K562 (cell line): ENCODE measurements around the gene REEP6. TPM values are rescaled to one million over a fixed set of nuclear protein-coding genes. Genes with fewer than 3 reads are reported as not detected.

Experiments used
- ARID2 ChIP-seq: fragments of 450-650 bp; IDR thresholded peaks from 2 replicates; pipeline ENCODE4 v1.6.1; 2017; ENCODE audit warnings: antibody characterized with exemption, mild to moderate bottlenecking
- BRF1 ChIP-seq: IDR thresholded peaks from 3 replicates; pipeline ENCODE4 v1.6.1; 2011; ENCODE audit warnings: borderline replicate concordance, mild to moderate bottlenecking; ENCODE audit not compliant: insufficient read length; ENCODE audit errors: extremely low read depth
- EP300 ChIP-seq: IDR thresholded peaks from 2 replicates; pipeline ENCODE4 v1.6.1; 2012; ENCODE audit warnings: low read length, improper control_type of control experiment
- ERF ChIP-seq: fragments of 450-650 bp; formaldehyde crosslinking; IDR thresholded peaks from 2 replicates; pipeline ENCODE4 v1.4.0; 2020; ENCODE audit warnings: mild to moderate bottlenecking, mixed read lengths
- GABPB1 ChIP-seq: sonication (generic); formaldehyde crosslinking; IDR thresholded peaks from 2 replicates; pipeline ENCODE4 v1.8.0; 2022; ENCODE audit warnings: mild to moderate bottlenecking, missing genetic modification reagents
- HNRNPH1 ChIP-seq: fragments of 200-400 bp; formaldehyde crosslinking; optimal IDR thresholded peaks from 2 replicates; pipeline ENCODE3; 2017; ENCODE audit warnings: low read depth, mild to moderate bottlenecking, low read length, moderate library complexity
- KLF16 ChIP-seq: IDR thresholded peaks from 2 replicates; pipeline ENCODE4 v1.6.1; 2016; ENCODE audit warnings: antibody characterized with exemption
- KLF6 ChIP-seq: fragments of 250-450 bp; sonication (Bioruptor Pico); IDR thresholded peaks from 2 replicates; pipeline ENCODE4 v1.4.0; 2020; ENCODE audit warnings: mild to moderate bottlenecking, moderate library complexity, borderline replicate concordance
- RBM25 ChIP-seq: fragments of 200-400 bp; formaldehyde crosslinking; IDR thresholded peaks from 2 replicates; pipeline ENCODE4 v1.6.1; 2018; ENCODE audit warnings: low read length, low read depth, moderate library complexity; ENCODE audit not compliant: severe bottlenecking
- SMAD2 ChIP-seq: fragments of 150-350 bp; IDR thresholded peaks from 2 replicates; pipeline ENCODE4 v1.6.1; 2014; ENCODE audit warnings: low read depth, mild to moderate bottlenecking, low read length
- SRSF9 ChIP-seq: fragments of 200-400 bp; formaldehyde crosslinking; IDR thresholded peaks from 2 replicates; pipeline ENCODE4 v1.6.1; 2017; ENCODE audit warnings: low read depth, low read length, borderline replicate concordance
- TCF7 ChIP-seq: sonication (generic); IDR thresholded peaks from 2 replicates; pipeline ENCODE4 v1.6.1; 2016; ENCODE audit warnings: antibody characterized with exemption, borderline replicate concordance
- TCF7L2 ChIP-seq: fragments of 150-350 bp; IDR thresholded peaks from 2 replicates; pipeline ENCODE4 v1.6.1; 2016; ENCODE audit warnings: low read depth, mild to moderate bottlenecking, low read length, moderate library complexity
- TGIF2 ChIP-seq: sonication (generic); formaldehyde crosslinking; IDR thresholded peaks from 2 replicates; pipeline ENCODE4 v1.8.1; 2022; ENCODE audit warnings: mild to moderate bottlenecking, missing genetic modification reagents, moderate library complexity
- U2AF1 ChIP-seq: fragments of 200-400 bp; formaldehyde crosslinking; optimal IDR thresholded peaks from 2 replicates; pipeline ENCODE3; 2017; ENCODE audit warnings: mild to moderate bottlenecking, low read depth, low read length, moderate library complexity
- ZBTB33 ChIP-seq: sonication (generic); formaldehyde crosslinking; IDR thresholded peaks from 2 replicates; pipeline ENCODE4 v1.8.1; 2023; ENCODE audit warnings: mild to moderate bottlenecking, missing genetic modification reagents
- ZKSCAN8 ChIP-seq: fragments of 200-800 bp; sonication (Bioruptor generic); IDR thresholded peaks from 2 replicates; pipeline ENCODE4 v1.6.1; 2016; ENCODE audit warnings: missing genetic modification characterization, missing compliant biosample characterization
- ZNF212 ChIP-seq: fragments of 450-650 bp; formaldehyde crosslinking; IDR thresholded peaks from 2 replicates; pipeline ENCODE4 v1.4.0; 2020; ENCODE audit warnings: mild to moderate bottlenecking
- ZNF24 ChIP-seq: fragments of 450-650 bp; IDR thresholded peaks from 2 replicates; pipeline ENCODE4 v1.6.1; 2016
- ZNF444 ChIP-seq: fragments of 250-450 bp; sonication (Bioruptor Pico); IDR thresholded peaks from 2 replicates; pipeline ENCODE4 v1.4.0; 2020; ENCODE audit warnings: mild to moderate bottlenecking, moderate library complexity
- polyA plus RNA-seq, 8 experiments: library from polyadenylated mRNA; depleted of rRNA in 4 of 8; stranded (reverse) in 5 of 8; unstranded in 3 of 8; fragments of >200 nt; fragmentation: Nextera tagmentation in 2 of 8; fragmentation: Illumina TruSeq in 1 of 8; extraction: Ambion mirVana in 2 of 8; extraction: Trizol in 1 of 8; gene quantifications; 2 replicates each; pipeline versions ENCODE4 v1.2.1 to v1.2.3, GENCODE V29; 2011 to 2014; ENCODE audit warnings: inconsistent platforms in 1 of 8, missing spikeins in 1 of 8
- total RNA-seq, 7 experiments: library from RNA; depleted of rRNA in 6 of 7; stranded (reverse); fragments of >200 nt in 6 of 7; fragmentation: Illumina TruSeq in 2 of 7; extraction: Trizol in 2 of 7; gene quantifications; 2 replicates each; pipeline versions ENCODE4 v1.2.1 to v1.2.3, GENCODE V29; 2011 to 2021; ENCODE audit warnings: low replicate concordance in 1 of 7
- TF ChIP-seq, protein P1 (sequence below), 2 experiments: IDR thresholded peaks; 2 replicates each; pipeline ENCODE4 v1.6.1; 2012; ENCODE audit warnings: improper control_type of control experiment in 2 of 2, low read depth in 2 of 2, low read length in 2 of 2, borderline replicate concordance in 1 of 2
- TF ChIP-seq, protein P2 (sequence below): fragments of 250-450 bp; sonication (Bioruptor Pico); IDR thresholded peaks from 2 replicates; pipeline ENCODE4 v1.9.0; 2021; ENCODE audit warnings: mild to moderate bottlenecking, inconsistent platforms

The REEP6 gene
- total and polyA plus RNA-seq, 9 of the 15 experiments (the other 6 are each of a cell fraction or from before 2014, with no cell fraction given), result 1.2 to 64.2 (median 12.7) TPM

DNA sequence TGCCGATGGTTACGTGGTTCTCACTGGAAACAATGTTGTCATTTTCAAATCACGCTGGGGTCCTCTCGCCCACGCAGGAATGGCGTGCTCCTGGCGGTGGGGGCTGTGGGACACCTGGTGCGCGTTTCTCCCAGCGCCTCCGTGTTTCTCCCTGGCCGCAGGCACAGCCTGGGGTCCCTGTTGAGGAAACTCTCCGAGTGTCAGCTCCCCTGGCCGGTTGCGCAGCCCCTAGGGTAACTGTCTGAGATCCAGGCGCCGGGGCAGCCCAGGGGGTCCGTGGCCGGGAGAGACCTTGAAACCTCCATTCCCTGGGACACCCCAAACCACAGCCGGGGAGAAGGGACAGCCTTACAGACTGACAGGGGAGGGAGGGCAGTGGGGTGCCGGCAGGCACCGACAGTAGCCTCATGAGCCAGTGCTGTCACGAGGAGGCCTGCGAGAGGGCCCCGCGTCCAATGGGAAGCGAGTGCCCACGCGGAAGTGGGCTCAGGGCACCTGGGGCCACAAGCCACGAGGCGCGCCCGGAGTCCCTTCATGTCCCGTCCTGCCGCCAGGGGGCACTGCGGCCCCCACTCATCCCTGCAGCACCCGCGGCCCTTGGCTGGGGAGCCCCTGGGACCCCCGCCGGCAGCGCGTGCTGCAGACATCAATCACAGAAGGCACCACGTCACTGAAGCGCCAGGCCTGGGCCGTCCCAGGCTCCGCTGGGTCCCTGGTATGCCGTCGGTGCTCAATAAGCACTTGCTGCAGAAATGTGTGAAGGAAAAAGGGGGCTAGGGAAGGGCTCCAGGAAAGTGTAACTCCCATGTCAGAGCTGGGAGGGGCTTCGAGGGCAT, 12.3 kb downstream of the REEP6 start (continued):
- TF ChIP-seq, protein P1, sequence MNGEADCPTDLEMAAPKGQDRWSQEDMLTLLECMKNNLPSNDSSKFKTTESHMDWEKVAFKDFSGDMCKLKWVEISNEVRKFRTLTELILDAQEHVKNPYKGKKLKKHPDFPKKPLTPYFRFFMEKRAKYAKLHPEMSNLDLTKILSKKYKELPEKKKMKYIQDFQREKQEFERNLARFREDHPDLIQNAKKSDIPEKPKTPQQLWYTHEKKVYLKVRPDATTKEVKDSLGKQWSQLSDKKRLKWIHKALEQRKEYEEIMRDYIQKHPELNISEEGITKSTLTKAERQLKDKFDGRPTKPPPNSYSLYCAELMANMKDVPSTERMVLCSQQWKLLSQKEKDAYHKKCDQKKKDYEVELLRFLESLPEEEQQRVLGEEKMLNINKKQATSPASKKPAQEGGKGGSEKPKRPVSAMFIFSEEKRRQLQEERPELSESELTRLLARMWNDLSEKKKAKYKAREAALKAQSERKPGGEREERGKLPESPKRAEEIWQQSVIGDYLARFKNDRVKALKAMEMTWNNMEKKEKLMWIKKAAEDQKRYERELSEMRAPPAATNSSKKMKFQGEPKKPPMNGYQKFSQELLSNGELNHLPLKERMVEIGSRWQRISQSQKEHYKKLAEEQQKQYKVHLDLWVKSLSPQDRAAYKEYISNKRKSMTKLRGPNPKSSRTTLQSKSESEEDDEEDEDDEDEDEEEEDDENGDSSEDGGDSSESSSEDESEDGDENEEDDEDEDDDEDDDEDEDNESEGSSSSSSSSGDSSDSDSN (IDR thresholded peaks at IDR 0.05; ENCODE audit: borderline replicate concordance in 1 of 2, low read depth in 2 of 2, low read length in 2 of 2), result no peak
- TF ChIP-seq BRF1 (no peak), HNRNPH1 (no peak), GABPB1 (CRISPR knock-in tag) (peak; percentile 84), TCF7L2 (no peak), ARID2 (no peak), KLF6 (CRISPR knock-in tag) (no peak), ZNF212 (CRISPR knock-in tag) (no peak), TGIF2 (CRISPR knock-in tag) (no peak), EP300 (no peak), RBM25 (no peak), ZKSCAN8 (peak; percentile 66; the same call in 1 of the 2 replicates), ZBTB33 (peak; percentile 50; the same call in 1 of the 2 replicates), TCF7 (no peak), KLF16 (0 out of 2 replicates have a peak, but pooled peaks have one; percentile 23), ZNF24 (no peak), ERF (CRISPR knock-in tag) (no peak), ZNF444 (no peak), SMAD2 (no peak), SRSF9 (no peak), U2AF1 (no peak)
- TF ChIP-seq, protein P2, sequence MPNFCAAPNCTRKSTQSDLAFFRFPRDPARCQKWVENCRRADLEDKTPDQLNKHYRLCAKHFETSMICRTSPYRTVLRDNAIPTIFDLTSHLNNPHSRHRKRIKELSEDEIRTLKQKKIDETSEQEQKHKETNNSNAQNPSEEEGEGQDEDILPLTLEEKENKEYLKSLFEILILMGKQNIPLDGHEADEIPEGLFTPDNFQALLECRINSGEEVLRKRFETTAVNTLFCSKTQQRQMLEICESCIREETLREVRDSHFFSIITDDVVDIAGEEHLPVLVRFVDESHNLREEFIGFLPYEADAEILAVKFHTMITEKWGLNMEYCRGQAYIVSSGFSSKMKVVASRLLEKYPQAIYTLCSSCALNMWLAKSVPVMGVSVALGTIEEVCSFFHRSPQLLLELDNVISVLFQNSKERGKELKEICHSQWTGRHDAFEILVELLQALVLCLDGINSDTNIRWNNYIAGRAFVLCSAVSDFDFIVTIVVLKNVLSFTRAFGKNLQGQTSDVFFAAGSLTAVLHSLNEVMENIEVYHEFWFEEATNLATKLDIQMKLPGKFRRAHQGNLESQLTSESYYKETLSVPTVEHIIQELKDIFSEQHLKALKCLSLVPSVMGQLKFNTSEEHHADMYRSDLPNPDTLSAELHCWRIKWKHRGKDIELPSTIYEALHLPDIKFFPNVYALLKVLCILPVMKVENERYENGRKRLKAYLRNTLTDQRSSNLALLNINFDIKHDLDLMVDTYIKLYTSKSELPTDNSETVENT, result 0 out of 2 replicates have a peak, but pooled peaks have one; percentile 16
